Measurements from ENCODE around the gene SLC5A5. TPM values are rescaled to one million over a fixed set of nuclear protein-coding genes. Genes with fewer than 3 reads are reported as not detected.
A peak's percentile ranks its signal among the peaks of the same experiment; 100 is the strongest.

The SLC5A5 gene
- total RNA-seq, result not detected in 2 replicates
- 0.05 TPM for polyA plus RNA-seq (2012)

DNA sequence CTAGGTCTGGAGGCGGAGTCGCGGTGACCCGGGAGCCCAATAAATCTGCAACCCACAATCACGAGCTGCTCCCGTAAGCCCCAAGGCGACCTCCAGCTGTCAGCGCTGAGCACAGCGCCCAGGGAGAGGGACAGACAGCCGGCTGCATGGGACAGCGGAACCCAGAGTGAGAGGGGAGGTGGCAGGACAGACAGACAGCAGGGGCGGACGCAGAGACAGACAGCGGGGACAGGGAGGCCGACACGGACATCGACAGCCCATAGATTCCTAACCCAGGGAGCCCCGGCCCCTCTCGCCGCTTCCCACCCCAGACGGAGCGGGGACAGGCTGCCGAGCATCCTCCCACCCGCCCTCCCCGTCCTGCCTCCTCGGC lies at the start of gene SLC5A5:
TSS of gene SLC5A5 (plus strand) at position 68 of the 373 bp plus-strand sequence. CDS start 375 bp downstream, outside the sequence.
- peak; percentile 51 for DNase-seq (ENCODE audit: low read depth)

DNA sequence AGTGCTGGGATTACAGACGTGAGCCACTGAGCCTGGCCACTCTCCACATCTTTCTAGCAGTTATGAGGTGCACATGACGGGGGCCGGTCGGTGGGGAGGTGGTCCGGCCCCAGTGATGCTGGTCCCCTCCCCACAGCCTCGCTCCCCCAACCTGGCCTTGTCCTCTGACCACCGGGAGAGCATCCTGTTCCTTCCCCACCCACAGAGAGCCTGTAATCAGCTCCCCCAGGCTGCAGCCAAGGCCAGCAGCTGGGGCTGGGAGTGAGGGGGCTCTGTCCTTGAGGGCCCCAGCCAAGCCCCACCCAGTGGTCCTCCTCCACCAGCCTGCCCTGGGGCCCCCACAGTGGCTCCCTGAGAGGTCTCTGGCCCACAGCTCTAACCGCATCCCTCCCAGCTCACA lies 47.4 kb upstream of the SLC5A5 start:
- DNase-seq (ENCODE audit: low read depth), result no peak

DNA sequence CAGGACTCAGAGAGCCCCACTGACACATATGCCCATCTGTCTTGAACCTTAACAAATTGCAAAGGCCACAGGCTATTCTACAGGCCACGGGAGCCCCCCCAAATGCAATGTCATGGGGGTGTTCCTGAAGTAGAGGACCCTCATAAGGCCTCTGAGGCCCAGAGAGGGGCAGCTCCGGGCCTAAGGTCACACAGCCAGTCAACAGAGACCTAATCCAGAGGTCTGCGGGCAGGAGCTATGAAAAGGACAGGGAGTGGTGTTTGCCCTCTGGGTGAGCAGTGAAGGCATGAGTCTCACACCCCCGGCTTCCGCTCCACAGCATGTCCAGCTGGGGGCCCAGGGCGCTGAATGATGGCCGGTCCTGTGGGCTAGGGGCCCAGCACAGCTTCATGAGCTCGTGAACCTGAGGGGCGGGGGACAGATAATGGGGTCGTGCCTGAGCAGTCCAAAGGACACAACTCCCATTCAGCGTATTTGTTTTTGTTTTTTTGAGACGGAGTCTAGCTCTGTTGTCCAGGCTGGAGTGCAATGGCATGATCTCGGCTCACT lies 45.2 kb upstream of the SLC5A5 start:
- DNase-seq (ENCODE audit: low read depth), result no peak

DNA sequence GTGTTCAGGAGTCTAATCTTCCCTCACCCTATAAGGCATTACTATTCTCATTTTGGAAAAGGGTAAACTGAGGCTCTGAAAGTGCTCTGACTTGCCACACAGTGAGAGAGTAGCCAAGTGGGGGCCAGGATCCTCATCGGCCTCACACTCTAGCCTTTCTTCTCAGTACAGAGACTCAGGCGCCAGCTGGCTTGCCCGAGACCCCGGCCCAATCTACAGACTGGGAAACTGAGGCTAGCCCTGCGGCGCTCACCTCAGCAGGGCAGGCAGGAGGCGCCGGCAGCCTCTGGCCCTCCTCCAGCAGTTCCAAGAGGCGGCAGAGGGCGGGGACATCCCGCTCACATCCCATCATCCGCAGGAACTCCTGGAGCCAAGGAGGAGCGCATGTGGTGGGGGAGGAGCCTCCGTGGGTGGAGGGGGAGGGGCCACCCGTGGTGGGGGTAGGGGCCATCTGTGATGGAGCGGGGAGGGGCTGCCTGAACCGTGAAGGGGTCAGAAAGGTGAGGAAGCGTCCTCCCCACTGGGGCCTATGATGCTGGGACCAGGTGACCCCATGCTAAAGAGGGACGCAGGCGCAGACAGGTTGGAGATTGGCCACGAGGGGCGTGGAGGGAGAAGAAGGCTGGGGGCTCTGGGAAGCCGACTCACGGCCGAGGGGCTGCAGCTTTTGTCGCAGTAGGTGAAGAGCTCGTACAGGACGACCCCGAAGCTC lies 41.7 kb upstream of the SLC5A5 start:
- DNase-seq (ENCODE audit: low read depth), result no peak

DNA sequence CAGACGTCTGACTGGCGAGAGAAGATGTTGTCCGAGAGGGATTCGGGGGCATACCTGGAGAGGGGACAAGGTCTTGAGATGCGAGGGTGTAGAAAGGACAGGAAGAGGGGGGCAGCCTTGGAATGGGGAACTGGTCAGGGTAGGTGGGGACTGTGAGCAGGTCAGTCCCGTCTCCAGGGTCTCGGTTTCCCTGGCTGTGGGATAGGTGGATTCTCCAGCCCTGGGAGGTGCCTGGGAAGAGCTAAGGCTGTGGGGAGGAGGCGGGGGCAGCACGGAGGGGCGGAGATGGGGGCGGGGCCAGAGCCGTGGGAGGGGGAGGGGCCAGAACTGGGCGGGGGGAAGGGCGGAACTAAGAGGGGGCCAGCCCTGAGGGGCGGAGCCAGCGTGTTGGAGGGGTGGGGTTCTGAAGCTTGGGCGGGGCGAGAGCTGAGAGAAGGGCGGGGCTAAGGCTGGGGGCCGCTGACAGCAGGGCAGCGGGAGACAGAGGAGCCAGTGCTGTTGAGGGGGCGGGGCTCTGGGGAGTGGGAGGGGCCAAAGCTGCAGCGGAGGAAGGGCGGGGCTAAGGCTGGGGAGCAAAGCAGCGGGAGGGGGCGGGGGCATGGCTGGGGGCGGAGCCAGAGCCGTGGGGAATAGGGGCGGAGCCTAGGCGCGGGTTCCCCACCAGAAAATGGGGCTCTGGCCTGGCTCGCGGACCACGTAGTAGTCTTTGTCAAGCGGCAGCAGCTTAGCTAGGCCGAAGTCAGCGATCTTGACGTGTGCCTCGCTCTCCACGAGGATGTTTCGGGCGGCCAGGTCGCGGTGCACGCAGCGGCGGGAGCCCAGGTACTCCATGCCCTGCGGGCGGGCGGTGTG lies 41.0 kb upstream of the SLC5A5 start:
- DNase-seq (ENCODE audit: low read depth), result no peak

DNA sequence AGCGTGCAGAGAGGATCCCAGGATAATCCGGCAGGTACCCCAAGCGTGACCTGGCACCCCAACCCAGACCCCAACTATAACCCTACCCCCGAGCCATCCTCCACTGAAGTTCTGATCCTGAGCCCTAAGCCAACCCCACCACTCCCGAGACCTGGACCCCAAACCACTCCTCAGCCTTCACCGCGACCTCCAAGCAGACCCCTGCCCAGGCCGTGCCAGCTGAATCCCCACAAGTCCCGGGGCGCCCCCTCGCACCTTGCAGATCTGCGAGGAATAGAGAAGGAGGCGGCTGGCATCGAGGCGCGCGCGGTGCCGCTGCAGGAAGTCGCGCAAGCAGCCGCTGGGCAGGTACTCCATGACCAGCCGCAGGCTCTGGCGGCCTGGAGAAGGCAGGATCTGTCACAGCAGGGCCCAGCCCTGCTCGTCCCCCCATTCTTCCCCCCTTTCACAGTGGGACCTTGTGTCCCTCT lies 40.3 kb upstream of the SLC5A5 start:
- no peak for DNase-seq (ENCODE audit: low read depth)

DNA sequence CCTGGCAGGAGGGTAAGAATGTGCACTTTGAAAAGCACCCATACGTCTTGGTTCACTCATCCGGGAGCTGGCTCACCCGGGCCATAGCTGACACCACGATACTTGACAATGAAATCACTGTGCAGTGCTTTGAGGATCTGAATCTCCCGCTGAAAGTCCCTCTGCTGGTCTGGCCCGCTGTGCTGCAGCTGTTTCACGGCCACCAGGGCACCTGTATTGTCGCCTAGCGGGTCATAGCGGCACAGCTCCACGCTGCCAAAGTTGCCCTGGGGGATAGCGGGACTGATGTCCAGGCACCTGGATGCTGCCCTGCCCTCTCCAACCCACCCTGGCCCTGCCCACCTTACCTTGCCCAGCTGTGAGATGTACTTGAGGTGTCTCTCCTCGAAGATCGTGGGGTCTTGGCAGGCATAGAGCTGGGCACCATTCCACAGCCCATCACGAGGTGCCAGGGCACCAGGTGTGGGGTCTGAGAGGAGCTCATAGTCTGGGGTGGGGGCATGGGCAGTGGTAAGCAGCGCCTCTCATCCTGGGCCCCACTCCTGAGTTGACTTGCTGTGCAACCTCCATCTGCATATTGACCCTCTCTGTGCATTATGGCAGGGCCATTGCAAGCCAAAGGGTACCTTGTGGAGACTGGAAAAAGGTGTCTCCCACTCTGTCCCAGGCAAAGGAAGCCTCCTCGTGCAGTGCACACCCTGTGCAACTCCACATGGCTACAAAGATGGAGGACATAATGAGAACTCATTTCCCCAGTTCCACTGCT lies 39.1 kb upstream of the SLC5A5 start:
- no peak for DNase-seq (ENCODE audit: low read depth)

DNA sequence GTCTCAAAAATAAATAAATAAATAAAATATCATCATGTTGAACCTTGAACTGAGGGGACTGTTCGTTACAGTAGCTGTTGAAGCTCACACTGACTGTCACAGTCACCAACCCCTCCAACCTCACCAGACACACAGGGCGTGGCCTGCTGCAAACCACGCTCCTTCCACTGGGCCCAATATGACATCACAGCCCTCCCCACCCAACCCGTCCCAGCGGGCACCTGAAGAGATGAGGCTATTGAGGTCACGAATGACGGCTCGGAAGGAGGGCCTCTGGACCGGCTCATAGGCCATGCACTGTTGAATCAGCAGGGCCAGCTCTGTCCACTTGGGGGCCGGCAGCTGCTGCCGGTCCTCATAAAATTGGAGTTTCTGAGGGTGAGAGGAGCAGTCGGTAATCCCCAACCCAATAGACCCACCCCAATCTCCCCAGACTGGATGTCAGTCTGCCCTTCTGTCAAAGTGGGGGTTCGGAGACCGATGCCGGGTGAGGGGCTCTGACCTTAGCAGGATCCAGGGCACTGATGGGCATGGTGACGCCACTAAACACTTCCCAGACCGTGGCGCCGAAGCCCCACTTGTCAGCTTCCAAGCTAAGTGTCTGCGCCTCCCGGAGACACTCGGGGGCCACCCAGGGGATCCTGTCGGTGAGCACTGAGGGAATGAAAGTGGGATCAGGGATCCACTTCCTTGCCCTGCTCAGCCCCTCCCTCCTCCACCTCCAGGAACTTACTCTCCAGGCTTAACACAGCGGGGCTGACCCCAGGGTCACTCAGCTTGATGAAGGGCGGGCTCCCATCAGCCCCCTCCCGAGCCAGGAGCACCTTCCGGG lies 37.2 kb upstream of the SLC5A5 start:
- DNase-seq (ENCODE audit: low read depth), result no peak

DNA sequence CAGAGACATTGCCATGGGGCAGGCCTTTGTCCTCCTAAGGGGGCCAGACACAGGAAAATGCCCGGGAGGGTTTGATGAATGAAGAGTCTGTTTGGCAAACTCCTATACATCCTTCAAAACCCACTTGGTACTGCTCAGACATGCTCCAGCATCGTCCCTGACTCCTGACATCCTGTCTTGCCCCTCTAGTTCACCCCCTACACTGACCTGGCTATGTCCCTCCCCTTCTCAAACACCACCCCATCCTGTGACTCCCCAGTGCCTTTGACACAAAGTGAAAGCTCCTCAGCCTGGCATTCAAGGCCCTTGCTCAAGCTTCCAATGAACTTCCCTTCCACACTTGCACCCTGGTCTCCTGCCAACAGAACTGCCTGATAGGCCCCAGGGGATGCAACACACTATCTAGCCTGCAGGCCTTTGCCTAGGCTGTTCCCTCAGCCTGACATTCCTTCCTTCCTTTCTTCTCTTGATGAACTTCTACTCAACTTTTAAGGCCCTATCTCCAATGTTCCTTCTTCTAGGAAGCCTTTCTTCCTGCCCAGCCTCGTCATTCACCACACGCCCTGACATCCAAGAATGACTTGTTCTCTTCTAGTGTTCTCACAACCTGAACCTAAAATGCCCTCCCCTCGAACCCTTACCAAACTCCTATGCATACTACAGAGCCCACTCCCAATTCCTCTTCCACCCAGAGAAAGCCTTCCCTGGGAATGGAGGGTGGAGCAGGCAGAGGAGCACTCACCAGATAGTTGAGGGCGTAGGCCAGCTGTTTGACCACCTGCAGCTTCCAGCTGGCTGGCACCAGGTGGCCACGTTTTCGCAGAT lies 36.4 kb upstream of the SLC5A5 start:
- no peak for DNase-seq (ENCODE audit: low read depth)

DNA sequence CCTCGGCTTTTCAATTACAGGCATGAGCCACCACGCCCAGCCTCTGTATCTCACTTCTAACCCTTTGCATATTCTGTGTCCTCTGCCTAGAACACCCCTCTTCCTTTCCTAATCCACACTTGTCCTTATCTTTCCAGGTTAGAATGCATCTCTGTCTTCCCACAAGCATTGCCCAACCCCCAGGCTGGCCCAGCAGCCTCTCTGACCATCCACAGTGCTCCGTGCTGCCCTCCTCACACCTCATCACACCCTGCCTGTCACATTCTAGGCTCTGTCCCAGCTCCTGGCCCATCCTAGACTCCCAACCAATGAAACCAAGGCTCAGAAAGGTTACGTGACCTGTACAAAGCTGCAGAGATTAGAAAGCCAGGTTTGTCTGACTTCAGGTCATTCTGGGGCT lies 35.2 kb upstream of the SLC5A5 start:
- no peak for DNase-seq (ENCODE audit: low read depth)

DNA sequence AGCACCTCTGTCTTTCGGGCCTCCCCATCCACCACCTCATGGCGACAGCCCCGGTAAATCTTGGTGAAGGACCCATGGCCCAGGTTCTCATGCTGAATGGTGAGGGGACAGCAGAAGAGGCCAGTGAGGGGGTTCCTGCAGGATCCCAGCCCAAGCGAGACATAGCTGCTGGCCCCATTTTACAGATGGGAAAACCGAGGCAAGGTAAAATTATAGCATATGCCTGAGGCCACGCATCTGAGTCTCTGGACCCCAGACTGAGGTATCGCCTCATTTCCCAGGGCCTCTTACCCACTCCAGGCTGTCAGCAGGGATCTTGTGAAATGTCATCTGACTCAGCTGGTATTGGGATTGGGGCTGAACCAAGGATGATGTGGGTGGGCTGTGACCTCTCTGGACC lies 33.8 kb upstream of the SLC5A5 start:
- DNase-seq (ENCODE audit: low read depth), result no peak

DNA sequence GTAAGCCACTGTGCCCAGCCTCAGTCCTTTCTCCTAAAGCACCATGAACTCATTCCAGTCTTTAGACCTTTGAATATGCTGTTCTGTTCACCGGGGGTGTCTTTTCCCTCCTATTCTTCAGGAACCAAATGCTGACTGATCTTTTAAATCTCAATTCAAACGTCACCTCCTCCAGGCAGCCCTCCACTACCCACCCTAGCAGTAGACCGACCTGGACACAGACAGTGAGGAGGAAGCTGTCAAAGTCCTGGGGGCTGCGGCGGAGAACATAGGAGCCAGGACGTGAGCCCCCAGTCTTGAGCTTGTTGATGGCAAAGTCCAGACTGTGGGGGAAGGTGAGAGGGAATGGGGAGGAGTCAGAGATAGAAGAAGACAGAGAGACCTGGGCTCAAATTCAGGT lies 31.7 kb upstream of the SLC5A5 start:
- no peak for DNase-seq (ENCODE audit: low read depth)

DNA sequence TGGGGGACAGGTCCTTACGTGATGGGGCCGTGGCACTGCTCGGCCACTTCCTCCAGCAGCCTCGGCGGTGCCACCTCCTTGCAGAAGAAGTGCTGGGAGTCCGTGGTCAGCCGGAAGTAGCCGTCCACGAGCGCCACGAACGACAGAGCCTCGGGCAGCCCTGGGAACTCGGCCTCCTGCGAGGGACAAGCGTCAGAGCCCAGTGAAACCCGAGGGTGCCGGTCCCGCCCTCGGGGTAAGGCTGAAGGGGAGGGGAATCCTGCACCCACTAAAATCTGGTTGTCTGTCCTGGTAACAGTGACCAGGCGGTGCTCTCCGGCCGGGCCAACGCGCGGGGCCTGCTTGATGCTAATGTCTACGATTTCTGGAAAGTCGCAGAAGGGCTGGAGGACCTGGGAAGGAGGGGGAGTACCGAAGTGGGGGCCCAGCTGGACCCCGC lies 30.4 kb upstream of the SLC5A5 start:
- no peak for DNase-seq (ENCODE audit: low read depth)

DNA sequence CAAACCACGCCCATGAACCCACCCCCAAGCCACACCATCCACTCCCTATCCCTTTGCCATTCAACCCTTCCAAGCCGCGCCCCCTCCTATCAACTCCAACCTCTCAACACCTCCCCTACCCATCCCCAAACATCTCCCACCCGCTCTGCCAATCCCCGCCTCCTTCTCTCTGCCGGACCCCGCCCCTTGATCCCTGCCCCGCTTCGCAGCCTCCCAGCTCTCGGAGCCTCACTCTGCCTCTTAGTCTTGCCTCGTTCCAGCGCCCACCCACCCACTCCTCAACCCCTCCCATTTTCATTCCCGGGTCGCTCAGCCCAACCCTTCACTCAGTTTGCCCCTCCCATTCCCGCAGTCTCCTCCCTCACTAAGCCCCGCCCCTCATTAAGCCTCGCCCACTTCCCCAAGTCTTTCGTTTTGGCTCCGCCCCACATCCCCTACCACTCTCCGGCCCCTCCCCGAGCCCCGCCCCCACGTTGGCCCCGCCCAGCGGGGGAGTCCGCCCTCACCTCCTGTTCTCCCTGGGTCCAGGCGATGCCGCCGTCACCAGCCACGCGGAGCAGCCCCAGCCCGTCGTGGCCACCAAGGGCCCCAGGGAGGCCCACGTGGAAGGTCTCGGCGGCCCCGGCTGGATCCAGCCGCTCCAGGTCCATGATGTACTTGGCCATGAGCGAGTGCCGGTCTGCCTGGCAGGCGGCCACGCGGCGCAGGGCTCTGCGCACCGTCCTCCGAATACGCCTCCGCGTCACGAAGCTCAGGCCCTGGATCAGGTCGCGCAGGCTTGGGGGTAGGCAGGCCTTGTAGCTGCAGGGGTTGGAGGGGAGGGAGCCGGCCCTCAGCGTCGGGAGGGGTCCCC lies 29.7 kb upstream of the SLC5A5 start:
- DNase-seq (ENCODE audit: low read depth), result no peak

DNA sequence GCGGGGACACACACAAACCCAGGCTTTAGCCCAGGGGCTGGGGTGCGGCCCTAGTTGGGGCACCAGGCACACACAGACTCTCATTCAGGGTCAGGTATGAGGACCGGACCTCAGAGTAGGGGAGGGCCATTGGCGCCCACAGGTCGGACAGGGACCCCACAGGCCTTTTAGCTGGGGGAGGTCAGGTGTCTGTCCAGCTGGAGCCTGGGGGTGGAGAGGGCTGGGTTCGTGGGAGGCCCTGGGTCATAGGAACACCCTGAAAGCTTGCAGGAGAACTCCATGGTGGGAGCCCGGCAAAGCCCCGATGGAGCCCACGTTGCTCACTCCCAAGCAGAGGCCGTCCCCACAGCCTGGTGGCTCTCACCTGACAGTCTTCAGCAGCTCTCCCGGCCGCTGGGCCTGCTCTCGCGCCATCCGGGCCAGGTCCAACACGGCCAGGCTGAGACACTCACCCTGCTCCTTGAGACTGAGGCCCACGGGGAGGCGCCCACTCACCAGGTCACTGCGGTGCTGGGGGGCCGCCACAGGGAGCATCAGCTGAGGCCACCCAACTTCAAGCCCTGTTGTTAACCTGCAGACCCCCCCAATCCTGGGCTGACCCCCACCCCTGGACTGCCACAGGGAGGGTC lies 29.0 kb upstream of the SLC5A5 start:
- no peak for DNase-seq (ENCODE audit: low read depth)

DNA sequence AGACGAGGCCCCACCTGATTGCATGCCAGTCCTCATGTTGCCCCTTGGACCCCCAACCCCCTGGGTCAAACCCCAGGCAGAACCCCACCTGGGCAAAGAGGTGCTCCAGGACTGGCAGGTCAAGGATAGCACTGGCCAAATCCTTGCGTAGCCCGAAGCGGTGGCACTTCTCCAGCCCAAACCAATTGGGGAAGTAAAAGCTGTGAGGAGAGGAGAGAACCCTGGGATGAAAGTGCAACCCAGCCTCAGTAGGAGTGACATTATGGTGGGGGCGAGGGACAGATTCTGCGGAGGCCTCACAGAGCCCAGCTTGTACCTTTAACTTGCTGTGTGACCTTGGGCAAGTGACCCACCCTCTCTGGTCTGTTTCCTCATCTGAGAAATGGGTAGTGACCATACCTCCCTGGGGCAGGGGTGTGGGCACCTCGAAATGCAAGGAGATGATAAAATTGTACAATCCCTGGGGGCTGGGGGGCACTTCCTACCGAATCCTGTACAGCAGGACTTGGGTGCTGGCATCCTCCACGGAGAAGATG lies 28.4 kb upstream of the SLC5A5 start:
- DNase-seq (ENCODE audit: low read depth), result no peak

DNA sequence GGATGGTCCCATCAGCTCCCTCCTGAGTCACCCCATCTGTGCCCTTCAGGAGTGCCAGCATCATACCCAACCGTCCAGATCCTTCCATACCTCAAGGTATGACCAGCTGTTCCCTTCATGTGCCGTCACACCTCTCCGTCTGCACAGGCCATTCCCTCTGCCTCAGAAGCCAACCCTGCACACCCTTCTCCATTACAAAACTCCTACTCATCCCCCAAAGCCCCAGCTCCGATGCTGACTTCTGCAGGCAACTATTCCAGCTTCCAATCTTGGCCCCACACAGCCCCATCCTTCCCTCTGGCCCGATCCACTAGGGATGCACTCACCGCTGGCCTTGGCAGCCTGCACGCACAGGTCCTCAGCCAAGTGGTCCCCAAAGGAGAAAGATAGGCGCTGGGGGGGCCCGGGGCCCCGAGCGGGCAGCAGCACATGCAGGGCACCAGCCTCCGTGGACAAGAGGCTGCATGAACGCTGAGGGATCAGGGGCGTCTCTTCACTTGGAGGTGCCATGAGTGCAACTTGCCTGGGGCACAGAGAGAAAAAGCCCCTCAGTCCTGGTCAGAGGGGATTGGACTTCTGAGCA lies 27.7 kb upstream of the SLC5A5 start:
- no peak for DNase-seq (ENCODE audit: low read depth)

DNA sequence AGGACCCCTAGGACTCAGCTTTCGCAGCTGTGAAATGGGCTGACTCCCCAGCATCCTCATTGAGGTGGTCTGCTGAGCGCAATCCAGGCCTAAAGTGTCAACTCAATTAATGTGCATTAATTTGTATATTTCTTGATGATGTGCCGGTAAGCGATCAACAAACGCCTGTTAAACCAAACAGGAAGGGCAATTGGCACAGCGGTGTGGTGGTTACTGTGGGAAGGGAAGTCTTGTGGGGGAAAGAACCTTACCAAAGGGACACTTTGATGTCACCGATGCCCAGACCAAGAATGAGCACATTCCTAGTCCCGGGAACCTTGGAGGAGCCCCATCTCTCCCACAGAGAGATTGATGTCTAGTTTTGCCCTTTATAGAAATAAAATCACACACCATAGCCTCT lies 25.6 kb upstream of the SLC5A5 start:
- DNase-seq (ENCODE audit: low read depth), result no peak

Measured in myocyte (in vitro differentiated cells).